Ecto neural progenitor cell (in vitro differentiated cells): ENCODE measurements around the gene IRF5.
A peak's percentile ranks its signal among the peaks of the same experiment; 100 is the strongest.

Experiments used
- DNase-seq: peaks from one replicate; pipeline ENCODE4 v3.0.0-alpha.2; 2018; ENCODE audit warnings: low spot score

The IRF5 gene

GRCh38 chr7:128937647-128938543, at the start of gene IRF5:
Gene IRF5 (plus strand): TSS chr7:128937927. CDS start chr7:128942082, 4,155 bp downstream.
- no peak for DNase-seq

- no peak for DNase-seq
These were observed 49.5 kb upstream of the IRF5 start for GRCh38 chr7:128888039-128888755.

GRCh38 chr7:128888756-128889095, 49.0 kb upstream of the IRF5 start:
- DNase-seq = peak; percentile 46

- peak; percentile 49 for DNase-seq
These were observed 48.6 kb upstream of the IRF5 start for GRCh38 chr7:128889121-128889520.

GRCh38 chr7:128890306-128891109, 47.2 kb upstream of the IRF5 start:
- peak; percentile 80 for DNase-seq

GRCh38 chr7:128891110-128891941, 46.4 kb upstream of the IRF5 start:
- no peak for DNase-seq

- no peak for DNase-seq
These were observed 45.8 kb upstream of the IRF5 start for GRCh38 chr7:128891942-128892269.

GRCh38 chr7:128892521-128893250, 45.0 kb upstream of the IRF5 start:
- DNase-seq = no peak

- DNase-seq = no peak
These were observed 44.3 kb upstream of the IRF5 start for GRCh38 chr7:128893251-128894100.

GRCh38 chr7:128894101-128894440, 43.7 kb upstream of the IRF5 start:
- peak; percentile 41 for DNase-seq

GRCh38 chr7:128895320-128895719, 42.4 kb upstream of the IRF5 start:
- DNase-seq = no peak

- DNase-seq = no peak
These were observed 38.3 kb upstream of the IRF5 start for GRCh38 chr7:128899392-128899791.

- no peak for DNase-seq
These were observed 37.5 kb upstream of the IRF5 start for GRCh38 chr7:128900237-128900636.

- DNase-seq = no peak
These were observed 34.8 kb upstream of the IRF5 start for GRCh38 chr7:128902761-128903585.

- DNase-seq = peak; percentile 39
These were observed 33.9 kb upstream of the IRF5 start for GRCh38 chr7:128903621-128904361.

GRCh38 chr7:128904381-128905197, 33.1 kb upstream of the IRF5 start:
- peak; percentile 46 for DNase-seq

- DNase-seq = no peak
These were observed 31.5 kb upstream of the IRF5 start for GRCh38 chr7:128906001-128906765.
